GM12865 (cell line): ENCODE measurements around the gene FALEC.

Experiments
- DNase-seq: peaks from one replicate; pipeline ENCODE4 v3.0.0; 2010; ENCODE audit warnings: low read depth
- H3K4me3 ChIP-seq: 2 replicates; pipeline ENCODE4 v1.5.1; 2011; ENCODE audit warnings: mild to moderate bottlenecking, low read depth, low read length, control low read depth
- CTCF ChIP-seq: IDR thresholded peaks from 2 replicates; pipeline ENCODE4 v1.5.1; 2011; ENCODE audit warnings: low read length, control low read depth, low read depth, inconsistent platforms; ENCODE audit not compliant: insufficient read depth; ENCODE audit errors: missing control alignments

The FALEC gene

DNA sequence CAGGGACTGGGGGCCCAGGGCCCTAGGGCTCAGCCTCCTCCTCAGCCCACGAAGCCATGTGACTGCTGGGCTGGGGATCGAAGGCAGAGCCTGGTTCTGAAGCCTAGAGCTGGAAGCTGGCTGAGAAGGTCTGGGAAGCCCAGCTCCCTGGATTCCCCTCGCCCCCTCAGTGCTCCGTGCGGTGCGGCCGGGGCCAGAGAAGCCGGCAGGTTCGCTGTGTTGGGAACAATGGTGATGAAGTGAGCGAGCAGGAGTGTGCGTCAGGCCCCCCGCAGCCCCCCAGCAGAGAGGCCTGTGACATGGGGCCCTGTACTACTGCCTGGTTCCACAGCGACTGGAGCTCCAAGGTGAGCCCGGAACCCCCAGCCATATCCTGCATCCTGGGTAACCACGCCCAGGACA lies 42.8 kb downstream of the FALEC start:
- DNase-seq, result no peak
- no peak for TF ChIP-seq CTCF
- no peak overlapping the region for H3K4me3 ChIP-seq

- no peak overlapping the region for H3K4me3 ChIP-seq
- DNase-seq, result peak; percentile 10
- TF ChIP-seq CTCF, result no peak
These were observed 43.5 kb downstream of the FALEC start for GRCh38 chr1:150558761-150559655.

- H3K4me3 ChIP-seq, result no peak overlapping the region
- no peak for DNase-seq
- no peak for TF ChIP-seq CTCF
These were observed 44.1 kb downstream of the FALEC start for GRCh38 chr1:150559656-150560010.

DNA sequence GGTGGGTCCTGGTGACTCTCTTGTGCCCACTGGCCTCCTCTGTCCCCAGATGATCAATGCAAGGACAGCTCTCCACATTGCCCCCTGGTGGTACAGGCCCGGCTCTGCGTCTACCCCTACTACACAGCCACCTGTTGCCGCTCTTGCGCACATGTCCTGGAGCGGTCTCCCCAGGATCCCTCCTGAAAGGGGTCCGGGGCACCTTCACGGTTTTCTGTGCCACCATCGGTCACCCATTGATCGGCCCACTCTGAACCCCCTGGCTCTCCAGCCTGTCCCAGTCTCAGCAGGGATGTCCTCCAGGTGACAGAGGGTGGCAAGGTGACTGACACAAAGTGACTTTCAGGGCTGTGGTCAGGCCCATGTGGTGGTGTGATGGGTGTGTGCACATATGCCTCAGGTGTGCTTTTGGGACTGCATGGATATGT lies 44.5 kb downstream of the FALEC start:
- peak; percentile 98 for TF ChIP-seq CTCF
- DNase-seq, result peak; percentile 87

GRCh38 chr1:150560576-150561253 lies 45.2 kb downstream of the FALEC start:
- DNase-seq, result peak; percentile 94
- H3K4me3 ChIP-seq, result peak overlapping the region; percentile 83
- peak; percentile 90 for TF ChIP-seq CTCF

More for the DNA sequence above, 44.5 kb downstream of the FALEC start:
- H3K4me3 ChIP-seq, result peak overlapping the region; percentile 83; the same call in 1 of the 2 replicates

DNA sequence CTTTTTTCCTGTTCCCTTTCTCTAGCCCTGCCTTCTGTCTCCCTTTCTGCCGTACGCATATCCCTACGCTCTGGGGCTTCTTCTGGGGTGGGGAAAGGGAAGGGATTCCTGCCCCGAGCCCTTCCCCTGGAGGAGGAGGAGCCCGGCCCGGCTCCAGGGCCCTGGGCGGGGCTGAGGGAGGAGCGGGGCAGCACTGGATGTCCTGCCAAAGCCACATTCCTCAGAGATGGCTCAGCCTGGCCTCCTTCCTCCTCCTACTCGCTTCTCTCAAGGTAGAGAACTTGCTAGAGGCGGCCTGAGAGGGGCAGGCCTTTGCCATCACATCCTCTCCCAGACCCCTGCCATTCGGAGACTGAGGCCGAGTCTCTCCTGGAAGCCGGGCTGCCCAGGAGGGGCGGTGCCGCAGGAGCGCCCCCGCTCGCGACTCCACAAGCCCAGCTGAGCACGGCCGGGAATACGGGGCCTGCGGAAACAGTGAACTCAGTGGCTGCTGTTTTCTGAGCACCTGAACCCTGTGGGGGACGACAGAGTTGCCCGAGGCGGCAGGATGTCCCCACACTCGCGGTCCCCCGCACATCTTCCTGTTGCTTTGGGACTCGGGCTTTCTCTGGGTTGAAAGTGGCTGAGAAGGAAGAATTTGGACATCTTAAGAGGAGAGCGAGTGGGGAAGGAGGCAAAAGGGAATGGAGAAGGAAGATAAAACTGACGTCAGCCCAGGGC lies 45.9 kb downstream of the FALEC start:
- no peak for TF ChIP-seq CTCF
- peak; percentile 85 for DNase-seq
- H3K4me3 ChIP-seq, result peak overlapping the region; percentile 83
